Ovary (tissue), 3 donors: ENCODE results near the gene IFNA7.

Source experiments
- CTCF ChIP-seq, 3 donors: fragments of 450-650 bp in 2 of 3; fragments of 200-600 bp in 1 of 3; IDR thresholded peaks; one replicate each; pipeline versions ENCODE4 v1.5.1 to v1.8.0; 2016 to 2022; ENCODE audit warnings: antibody characterized with exemption in 3 of 3, mild to moderate bottlenecking in 1 of 3
- POLR2A ChIP-seq: fragments of 450-650 bp; IDR thresholded peaks from one replicate; pipeline ENCODE4 v1.6.1; 2017; ENCODE audit warnings: antibody characterized with exemption, mild to moderate bottlenecking, moderate library complexity
- donor health status: DM: no; HTN: no; CAD: no.

- no peak for TF ChIP-seq CTCF (IDR thresholded peaks at IDR 0.05)
- TF ChIP-seq POLR2A, result no peak
Measured at GRCh38 chr9:21165516-21165915, 36.5 kb downstream of the IFNA7 start.
